Prostate gland (tissue), 2 donors: ENCODE measurements around the gene NHS.

Source experiments
- POLR2A ChIP-seq: fragments of 450-650 bp; IDR thresholded peaks from one replicate; pipeline ENCODE4 v1.6.1; 2016; ENCODE audit warnings: antibody characterized with exemption, mild to moderate bottlenecking
- POLR2AphosphoS5 ChIP-seq: sonication (generic); formaldehyde crosslinking; IDR thresholded peaks from one replicate; pipeline ENCODE4 v1.6.1; 2017; ENCODE audit warnings: antibody characterized with exemption
- TF ChIP-seq, protein P1 (sequence below), 4 experiments: fragments of 200-600 bp in 2 of 4; fragments of 450-650 bp in 2 of 4; sonication (generic) in 2 of 4; IDR thresholded peaks; 1 replicate in 3 of 4; 2 replicates in 1 of 4; pipeline ENCODE4 v1.5.1; 2016 to 2019; ENCODE audit warnings: antibody characterized with exemption in 4 of 4, mild to moderate bottlenecking in 2 of 4, moderate library complexity in 2 of 4

DNA sequence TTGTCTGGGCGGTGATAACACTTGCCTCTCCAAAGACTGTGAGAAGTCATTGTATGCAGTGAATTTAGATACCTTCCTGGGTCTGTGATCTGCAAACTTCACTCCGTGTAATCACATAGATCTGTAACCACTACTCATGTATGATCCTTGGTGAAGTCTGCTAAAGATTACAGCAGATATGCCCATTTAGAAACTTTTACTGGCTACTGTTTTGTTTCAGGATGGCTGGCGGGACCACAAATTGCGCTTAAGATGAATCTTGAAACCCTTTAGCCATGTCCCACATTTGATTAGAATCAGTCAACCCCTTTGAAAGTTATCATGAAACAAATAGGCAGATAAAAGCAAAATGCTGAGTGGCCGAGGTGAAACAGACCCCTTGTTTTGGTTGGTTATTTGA is 235.8 kb downstream of the NHS start:
- no peak for TF ChIP-seq POLR2AphosphoS5
- TF ChIP-seq, protein P1, sequence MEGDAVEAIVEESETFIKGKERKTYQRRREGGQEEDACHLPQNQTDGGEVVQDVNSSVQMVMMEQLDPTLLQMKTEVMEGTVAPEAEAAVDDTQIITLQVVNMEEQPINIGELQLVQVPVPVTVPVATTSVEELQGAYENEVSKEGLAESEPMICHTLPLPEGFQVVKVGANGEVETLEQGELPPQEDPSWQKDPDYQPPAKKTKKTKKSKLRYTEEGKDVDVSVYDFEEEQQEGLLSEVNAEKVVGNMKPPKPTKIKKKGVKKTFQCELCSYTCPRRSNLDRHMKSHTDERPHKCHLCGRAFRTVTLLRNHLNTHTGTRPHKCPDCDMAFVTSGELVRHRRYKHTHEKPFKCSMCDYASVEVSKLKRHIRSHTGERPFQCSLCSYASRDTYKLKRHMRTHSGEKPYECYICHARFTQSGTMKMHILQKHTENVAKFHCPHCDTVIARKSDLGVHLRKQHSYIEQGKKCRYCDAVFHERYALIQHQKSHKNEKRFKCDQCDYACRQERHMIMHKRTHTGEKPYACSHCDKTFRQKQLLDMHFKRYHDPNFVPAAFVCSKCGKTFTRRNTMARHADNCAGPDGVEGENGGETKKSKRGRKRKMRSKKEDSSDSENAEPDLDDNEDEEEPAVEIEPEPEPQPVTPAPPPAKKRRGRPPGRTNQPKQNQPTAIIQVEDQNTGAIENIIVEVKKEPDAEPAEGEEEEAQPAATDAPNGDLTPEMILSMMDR (IDR thresholded peaks at IDR 0.05), result no peak
- no peak for TF ChIP-seq POLR2A
